Endothelial cell of umbilical vein (primary cell): Measurements from ENCODE around the gene NFIA.

Experiments
- CTCF ChIP-seq, 2 donors: IDR thresholded peaks; 1 replicate in 1 of 2; 2 replicates in 1 of 2; pipeline ENCODE4 v1.5.1; 2011; ENCODE audit warnings: low read length in 2 of 2, mild to moderate bottlenecking in 2 of 2, moderate library complexity in 2 of 2, control low read depth in 1 of 2, inconsistent platforms in 1 of 2, low read depth in 1 of 2; ENCODE audit not compliant: insufficient read depth in 1 of 2; ENCODE audit errors: extremely low read depth in 1 of 2
- EZH2 ChIP-seq: IDR thresholded peaks from 2 replicates; pipeline ENCODE4 v1.6.1; 2012; ENCODE audit warnings: borderline replicate concordance, low read depth, mild to moderate bottlenecking, moderate library complexity, low read length, inconsistent platforms; ENCODE audit not compliant: severe bottlenecking
- POLR2AphosphoS5 ChIP-seq: IDR thresholded peaks from 2 replicates; pipeline ENCODE4 v1.6.1; 2012; ENCODE audit warnings: low read depth, mild to moderate bottlenecking, control low read depth, low read length, moderate library complexity; ENCODE audit not compliant: insufficient read depth

- TF ChIP-seq CTCF (IDR thresholded peaks at IDR 0.05; ENCODE audit: extremely low read depth in 1 of 2, insufficient read depth in 1 of 2, low read depth in 1 of 2, low read length in 2 of 2) (no peak), POLR2AphosphoS5 (no peak), EZH2 (no peak)
These were observed 27.2 kb upstream of the NFIA start for GRCh38 chr1:61055110-61055614.
